NT2/D1 (cell line): ENCODE results near the gene ZFYVE21.

Source experiments
- DNase-seq: peaks from one replicate; pipeline ENCODE4 v3.0.0-alpha.2; 2011; ENCODE audit warnings: low read depth, low spot score
- H3K27me3 ChIP-seq: 2 replicates; pipeline ENCODE4 v1.6.0; 2011; ENCODE audit warnings: mild to moderate bottlenecking; ENCODE audit not compliant: insufficient read length, insufficient read depth
- H3K36me3 ChIP-seq: 2 replicates; pipeline ENCODE4 v1.6.1; 2011; ENCODE audit warnings: mild to moderate bottlenecking, low read length, mixed read lengths; ENCODE audit not compliant: insufficient read depth, insufficient read length
- H3K4me1 ChIP-seq: 2 replicates; pipeline ENCODE4 v1.5.1; 2011; ENCODE audit not compliant: insufficient read depth, insufficient read length
- H3K4me3 ChIP-seq: 2 replicates; pipeline ENCODE4 v1.5.1; 2011; ENCODE audit warnings: low read depth; ENCODE audit not compliant: insufficient read length
- H3K9ac ChIP-seq: 2 replicates; pipeline ENCODE4 v1.6.0; 2011; ENCODE audit warnings: low read depth; ENCODE audit not compliant: insufficient read length
- H3K9me3 ChIP-seq: 2 replicates; pipeline ENCODE4 v1.5.1; 2011; ENCODE audit warnings: mild to moderate bottlenecking, low read length; ENCODE audit not compliant: insufficient read depth
- SUZ12 ChIP-seq: IDR thresholded peaks from 2 replicates; pipeline ENCODE4 v1.6.1; 2011; ENCODE audit not compliant: insufficient read length, insufficient read depth; ENCODE audit errors: extremely low read depth
- YY1 ChIP-seq: IDR thresholded peaks from 2 replicates; pipeline ENCODE4 v1.6.1; 2011; ENCODE audit not compliant: insufficient read length, insufficient read depth
- ZNF274 ChIP-seq: IDR thresholded peaks from 2 replicates; pipeline ENCODE4 v1.6.1; 2011; ENCODE audit warnings: mild to moderate bottlenecking, low read depth, low read length

Gene ZFYVE21

GRCh38 chr14:103693515-103693914 is 22.1 kb upstream of the ZFYVE21 start:
- Histone ChIP-seq H3K9me3 (no peaks in the 10 kb centered on the region), H3K27me3 (no peaks in the 10 kb centered on the region), H3K4me3 (no peak overlapping the region), H3K36me3 (peaks cover 63% of the 10 kb centered on the region), H3K9ac (no peak overlapping the region), H3K4me1 (peaks cover 6% of the 10 kb centered on the region)
- DNase-seq = no peak
- TF ChIP-seq YY1 = no peak
- TF ChIP-seq ZNF274 = no peak
- no peak for TF ChIP-seq SUZ12

GRCh38 chr14:103694572-103695026 is 21.0 kb upstream of the ZFYVE21 start:
- peaks cover 72% of the 10 kb centered on the region for H3K36me3 ChIP-seq
- no peak overlapping the region for H3K4me3 ChIP-seq
- H3K27me3 ChIP-seq = no peaks in the 10 kb centered on the region
- TF ChIP-seq SUZ12 (no peak), ZNF274 (no peak), YY1 (no peak)
- H3K9me3 ChIP-seq = no peaks in the 10 kb centered on the region
- H3K9ac ChIP-seq = no peak overlapping the region
- H3K4me1 ChIP-seq = peaks cover 3% of the 10 kb centered on the region
- no peak for DNase-seq

GRCh38 chr14:103695296-103696069 is 20.1 kb upstream of the ZFYVE21 start:
- Histone ChIP-seq H3K9me3 (no peaks in the 10 kb centered on the region), H3K4me1 (peaks cover 3% of the 10 kb centered on the region), H3K9ac (no peak overlapping the region), H3K36me3 (peaks cover 75% of the 10 kb centered on the region), H3K4me3 (no peak overlapping the region), H3K27me3 (no peaks in the 10 kb centered on the region)
- no peak for TF ChIP-seq ZNF274
- TF ChIP-seq YY1 = no peak
- TF ChIP-seq SUZ12 = no peak
- DNase-seq = no peak

DNA sequence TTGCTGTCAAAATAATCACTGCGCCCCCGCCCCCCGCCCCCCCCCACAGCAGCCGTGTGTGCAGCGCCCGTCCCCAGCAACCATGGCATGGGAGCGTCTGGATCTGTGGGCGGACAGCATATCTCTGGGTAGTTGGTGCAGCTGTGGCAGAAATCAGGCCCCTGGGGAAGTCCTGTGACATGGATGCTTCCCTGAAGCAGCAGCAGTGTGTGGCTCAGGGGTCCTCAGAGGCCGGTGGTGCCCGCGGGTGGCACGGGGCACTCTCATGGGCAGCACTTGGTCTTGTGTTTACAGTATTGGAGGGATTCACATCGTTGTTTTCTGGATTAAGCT is 19.6 kb upstream of the ZFYVE21 start:
- TF ChIP-seq YY1 = no peak
- no peak for TF ChIP-seq SUZ12
- TF ChIP-seq ZNF274 = no peak
- Histone ChIP-seq H3K9ac (no peak overlapping the region), H3K4me3 (no peak overlapping the region), H3K36me3 (peaks cover 76% of the 10 kb centered on the region), H3K4me1 (peaks cover 3% of the 10 kb centered on the region), H3K27me3 (no peaks in the 10 kb centered on the region), H3K9me3 (no peaks in the 10 kb centered on the region)
- DNase-seq = no peak

DNA sequence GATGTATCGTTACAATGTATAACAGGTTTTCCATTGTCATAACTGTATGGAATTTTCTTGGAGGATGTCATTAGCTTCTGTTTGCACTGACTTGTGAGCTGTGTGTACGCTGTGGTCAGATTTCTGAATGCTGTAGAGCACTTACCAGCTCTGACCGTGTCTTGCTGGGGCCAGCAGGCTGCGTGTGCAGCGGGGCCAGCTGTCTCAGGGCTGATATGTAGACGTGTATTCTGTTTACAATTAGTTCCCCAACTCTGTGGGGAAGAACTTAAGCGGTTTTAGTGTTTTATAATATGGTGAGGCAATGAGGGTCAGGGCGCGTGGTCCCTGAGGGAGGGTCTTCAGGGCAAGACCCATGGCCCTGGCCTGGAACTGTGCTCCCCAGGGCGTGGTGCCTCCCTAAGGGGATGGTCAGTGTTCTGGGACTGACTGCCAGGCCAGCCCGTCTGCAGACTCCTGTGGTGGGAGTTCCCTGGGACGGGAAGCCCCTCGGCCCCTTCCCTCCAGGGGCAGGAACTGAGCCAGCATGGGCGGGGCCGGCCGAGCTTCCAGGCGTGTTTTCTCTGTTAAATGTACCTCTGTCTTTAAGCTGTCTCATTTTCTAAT is 19.0 kb upstream of the ZFYVE21 start:
- Histone ChIP-seq H3K27me3 (no peaks in the 10 kb centered on the region), H3K9ac (no peak overlapping the region), H3K4me3 (no peak overlapping the region), H3K4me1 (peaks cover 3% of the 10 kb centered on the region), H3K36me3 (peaks cover 78% of the 10 kb centered on the region), H3K9me3 (no peaks in the 10 kb centered on the region)
- TF ChIP-seq ZNF274 = no peak
- DNase-seq = no peak

DNA sequence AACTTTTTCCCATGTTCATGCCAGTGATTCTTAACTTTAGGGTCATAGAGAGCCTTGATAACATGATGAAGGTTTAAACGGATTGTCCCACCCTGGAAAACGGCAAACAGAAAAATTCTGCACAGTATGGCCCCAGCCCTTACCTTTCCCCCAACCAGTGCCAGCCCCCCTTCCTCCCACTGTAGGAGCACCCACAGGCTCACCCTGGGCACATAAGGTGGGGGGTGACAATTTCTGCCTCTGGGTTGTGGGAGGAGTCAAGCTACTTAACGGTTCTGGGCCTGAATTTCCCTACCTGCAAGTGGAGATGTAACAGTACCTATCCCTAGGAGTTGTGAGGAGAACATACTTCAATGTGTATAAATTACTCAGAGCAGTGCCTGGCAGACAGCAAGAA is 18.4 kb upstream of the ZFYVE21 start:
- DNase-seq = no peak
- TF ChIP-seq SUZ12 = no peak
- TF ChIP-seq YY1 = no peak
- TF ChIP-seq ZNF274 = no peak
- no peaks in the 10 kb centered on the region for H3K9me3 ChIP-seq
- H3K9ac ChIP-seq = no peak overlapping the region
- H3K27me3 ChIP-seq = no peaks in the 10 kb centered on the region
- peaks cover 80% of the 10 kb centered on the region for H3K36me3 ChIP-seq
- H3K4me1 ChIP-seq = peaks cover 3% of the 10 kb centered on the region
- no peak overlapping the region for H3K4me3 ChIP-seq

GRCh38 chr14:103697603-103698379 is 17.8 kb upstream of the ZFYVE21 start:
- Histone ChIP-seq H3K36me3 (peaks cover 81% of the 10 kb centered on the region), H3K4me3 (no peak overlapping the region), H3K4me1 (peaks cover 3% of the 10 kb centered on the region), H3K9ac (no peak overlapping the region), H3K27me3 (no peaks in the 10 kb centered on the region), H3K9me3 (no peaks in the 10 kb centered on the region)
- DNase-seq = no peak
- TF ChIP-seq SUZ12 (no peak), YY1 (no peak)
